Activated T-cell treated with anti-CD3 and anti-CD28 coated beads, Interleukin-2, amount 50 U/mL, for 1 hour (primary cell): ENCODE data around the gene EIF3C.
"Not testable (repeated sequence)": the region's sequence is repeated elsewhere in the genome, so short reads cannot be mapped to it uniquely, and the experiment has no call there.

Source experiments
- DNase-seq: peaks from one replicate; pipeline ENCODE4 v3.0.0-alpha.2; 2020

The EIF3C gene

DNA sequence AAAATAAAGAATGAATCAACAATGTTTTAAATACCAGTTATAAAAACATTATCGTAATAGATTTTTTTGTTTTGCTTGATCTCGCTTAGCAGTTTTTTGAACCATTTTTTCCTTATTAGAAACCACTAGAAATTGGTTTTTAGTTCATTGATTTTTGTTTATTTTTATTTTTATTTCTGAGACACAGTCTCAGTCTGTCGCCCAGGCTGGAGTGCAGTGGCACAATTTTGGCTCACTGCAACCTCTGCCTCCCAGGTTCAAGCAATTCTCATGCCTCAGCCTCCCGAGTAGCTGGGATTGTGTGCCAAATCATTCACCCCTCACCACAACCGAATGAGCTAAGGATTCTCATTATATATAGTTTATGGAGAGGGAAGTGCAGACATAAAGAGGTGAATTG is 40.2 kb downstream of the EIF3C start, which contains the start of gene NPIPB9:
NPIPB9 (plus strand) TSS at position 301 of the 400 bp plus-strand sequence.
- not testable (repeated sequence) for DNase-seq

DNA sequence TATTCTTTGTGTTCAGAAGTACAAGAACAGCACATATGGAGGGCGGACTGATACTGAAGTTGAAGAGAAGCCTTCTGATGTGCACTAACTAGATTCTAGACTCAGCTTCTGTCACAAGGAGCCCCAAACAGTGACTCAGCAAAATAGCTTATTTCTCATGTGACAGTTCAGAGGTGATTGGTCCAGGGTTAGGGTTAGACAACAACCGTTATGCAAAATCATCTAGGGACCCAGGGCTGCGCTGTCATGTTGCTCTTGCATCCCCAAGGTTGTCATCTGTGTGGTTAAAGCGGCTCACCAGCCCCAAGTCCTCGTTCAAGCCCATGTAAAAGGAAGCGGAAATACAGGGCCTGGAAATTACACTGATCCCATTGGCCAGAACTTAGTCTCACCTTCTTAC is 70.4 kb downstream of the EIF3C start:
- not testable (repeated sequence) for DNase-seq

- DNase-seq: not testable (repeated sequence)
These were observed 71.1 kb downstream of the EIF3C start for GRCh38 chr16:28782357-28782756.
